HL-60 (cell line): ENCODE data around the gene SUFU.

ENCODE experiments used
- DNase-seq, 2 experiments: peaks; one replicate each; pipeline ENCODE4 v3.0.0-alpha.2; 2010 to 2020; ENCODE audit warnings: low read depth in 1 of 2, low spot score in 1 of 2
- H3K27ac ChIP-seq: fragments of 250-450 bp; sonication (Bioruptor Pico); replicated peaks from 2 replicates; pipeline ENCODE4 v1.5.1; 2020; ENCODE audit warnings: mild to moderate bottlenecking, moderate library complexity
- H3K27me3 ChIP-seq: fragments of 250-450 bp; sonication (Bioruptor Pico); 2 replicates; pipeline ENCODE4 v1.5.1; 2021; ENCODE audit warnings: mild to moderate bottlenecking, moderate library complexity; ENCODE audit not compliant: insufficient read depth, poor library complexity, severe bottlenecking
- H3K4me3 ChIP-seq: replicated peaks from 2 replicates; pipeline ENCODE4 v1.5.1; 2011; ENCODE audit warnings: mild to moderate bottlenecking, control low read depth, low read length; ENCODE audit not compliant: insufficient read depth
- CTCF ChIP-seq: IDR thresholded peaks from one replicate; pipeline ENCODE4 v1.5.1; 2011; ENCODE audit warnings: low read length, control low read depth, inconsistent platforms; ENCODE audit not compliant: insufficient read depth
- GABPA ChIP-seq: IDR thresholded peaks from 2 replicates; pipeline ENCODE4 v1.6.1; 2012; ENCODE audit warnings: low read depth
- POLR2AphosphoS5 ChIP-seq: IDR thresholded peaks from 2 replicates; pipeline ENCODE4 v1.6.1; 2012; ENCODE audit warnings: low read depth
- REST ChIP-seq: IDR thresholded peaks from 2 replicates; pipeline ENCODE4 v1.6.1; 2012; ENCODE audit warnings: low read depth; ENCODE audit not compliant: insufficient replicate concordance
- SPI1 ChIP-seq: IDR thresholded peaks from 2 replicates; pipeline ENCODE4 v1.6.1; 2012; ENCODE audit warnings: low read depth, mild to moderate bottlenecking, borderline replicate concordance

SUFU gene

DNA sequence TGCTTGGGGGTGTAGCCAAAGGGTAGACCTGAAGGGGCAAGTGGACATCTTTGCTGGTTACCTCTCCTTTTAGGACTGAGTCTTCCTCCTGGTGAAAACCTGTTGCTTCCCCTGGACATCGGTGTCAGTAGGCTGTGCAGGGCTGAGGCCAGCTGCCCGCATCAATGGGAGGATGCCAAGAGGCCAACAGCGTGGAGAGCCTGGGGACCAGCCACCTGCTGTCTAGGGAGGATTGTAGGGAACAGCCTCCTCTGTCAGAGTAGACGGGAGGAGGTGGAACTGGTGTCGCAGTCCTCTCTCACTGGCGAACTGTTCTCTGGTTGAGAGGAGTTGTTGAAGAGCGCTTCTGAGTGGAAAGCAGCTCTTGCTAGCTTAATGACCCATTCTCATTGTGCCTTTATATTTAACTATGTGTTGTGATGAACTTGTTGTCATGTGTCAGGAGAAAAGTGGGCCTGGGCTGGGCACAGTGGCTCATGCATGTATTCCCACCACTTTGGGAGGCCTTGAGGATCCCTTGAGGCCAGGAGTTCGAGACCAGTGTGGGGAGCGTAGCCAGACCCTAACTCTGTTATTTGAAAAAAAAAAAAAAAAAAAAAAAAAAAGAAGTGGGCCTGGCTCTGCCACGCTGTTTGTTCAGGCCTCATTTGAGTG, 1.8 kb downstream of the SUFU start:
- Histone ChIP-seq H3K27me3 (no peaks in the 10 kb centered on the region), H3K27ac (no peak overlapping the region), H3K4me3 (no peak overlapping the region)
- DNase-seq, result no peak
- TF ChIP-seq GABPA (no peak), POLR2AphosphoS5 (no peak), REST (no peak), CTCF (no peak), SPI1 (no peak)

DNA sequence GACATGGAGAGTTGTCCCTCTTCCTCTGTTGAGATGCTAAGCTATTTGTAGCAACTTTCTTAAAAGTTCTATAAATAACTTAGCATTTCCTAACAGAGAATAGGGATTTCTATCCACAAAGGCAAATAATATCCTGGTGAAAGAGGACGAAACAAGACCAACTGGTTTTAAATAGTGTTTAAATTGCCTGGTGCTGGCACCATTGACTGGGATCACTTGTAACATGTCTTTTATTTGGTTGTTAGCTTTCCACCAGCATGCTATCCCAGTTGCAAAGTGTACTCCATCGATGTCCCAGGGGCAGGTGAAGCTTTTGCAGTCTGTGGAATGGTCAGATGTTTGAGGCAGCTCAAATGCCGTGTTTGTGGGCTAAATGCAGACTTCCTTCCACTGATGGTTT, 3.7 kb downstream of the SUFU start:
- DNase-seq, result no peak
- Histone ChIP-seq H3K4me3 (no peak overlapping the region), H3K27me3 (no peaks in the 10 kb centered on the region), H3K27ac (no peak overlapping the region)
- no peak for TF ChIP-seq SPI1
- TF ChIP-seq REST, result no peak
- TF ChIP-seq CTCF, result no peak
- TF ChIP-seq GABPA, result no peak
- TF ChIP-seq POLR2AphosphoS5, result no peak

- no peak overlapping the region for H3K4me3 ChIP-seq
- no peaks in the 10 kb centered on the region for H3K27me3 ChIP-seq
- no peak for TF ChIP-seq REST
- TF ChIP-seq POLR2AphosphoS5, result no peak
- TF ChIP-seq SPI1, result no peak
- DNase-seq, result no peak
- H3K27ac ChIP-seq, result no peak overlapping the region
Measured at GRCh38 chr10:102508506-102508905, 4.7 kb downstream of the SUFU start.
